Sigmoid colon (tissue), 7 donors: Measurements from ENCODE around the gene PLEKHM2. TPM values are rescaled to one million over a fixed set of nuclear protein-coding genes. Genes with fewer than 3 reads are reported as not detected.

Source experiments
- DNase-seq: peaks from one replicate; pipeline ENCODE4 v3.0.0-alpha.2; 2019
- H3K27ac ChIP-seq, 4 donors: fragments of 200-600 bp; sonication (generic); one replicate each; pipeline ENCODE4 v1.5.1; 2016 to 2019; ENCODE audit warnings: mild to moderate bottlenecking in 1 of 4
- H3K27me3 ChIP-seq, 3 donors: fragments of 200-600 bp; sonication (generic); one replicate each; pipeline ENCODE4 v1.5.1; 2019; ENCODE audit warnings: mild to moderate bottlenecking in 1 of 3
- H3K36me3 ChIP-seq, 4 donors: fragments of 200-600 bp; sonication (generic); one replicate each; pipeline ENCODE4 v1.5.1; 2016 to 2019
- H3K4me1 ChIP-seq, 4 donors: fragments of 200-600 bp; sonication (generic); one replicate each; pipeline ENCODE4 v1.5.1; 2017 to 2019
- H3K4me3 ChIP-seq, 4 donors: fragments of 200-600 bp; sonication (generic); one replicate each; pipeline ENCODE4 v1.5.1; 2017 to 2019; ENCODE audit warnings: mild to moderate bottlenecking in 2 of 4, moderate library complexity in 1 of 4
- H3K9me3 ChIP-seq, 4 donors: fragments of 200-600 bp in 3 of 4; sonication (generic) in 3 of 4; one replicate each; pipeline versions ENCODE4 v1.5.1 to v1.6.1; 2013 to 2019
- EP300 ChIP-seq, 4 donors: sonication (generic); formaldehyde crosslinking; IDR thresholded peaks; one replicate each; pipeline ENCODE4 v1.6.1; 2017; ENCODE audit warnings: antibody characterized with exemption in 4 of 4
- POLR2A ChIP-seq, 2 donors: fragments of 450-650 bp; IDR thresholded peaks; one replicate each; pipeline ENCODE4 v1.6.1; 2016; ENCODE audit warnings: antibody characterized with exemption in 2 of 2, mild to moderate bottlenecking in 2 of 2, moderate library complexity in 2 of 2
- POLR2AphosphoS5 ChIP-seq, 4 donors: sonication (generic); formaldehyde crosslinking; IDR thresholded peaks; one replicate each; pipeline ENCODE4 v1.6.1; 2017; ENCODE audit warnings: antibody characterized with exemption in 4 of 4
- WGBS, 2 donors: extraction: QIAGEN DNeasy Blood & Tissue Kit; methylation state at CpG; one replicate each; pipeline ENCODE4 v1.1.7; 2013; 5-methylcytosine and 5-hydroxymethylcytosine counted together
- intact Hi-C: fragments of 100-400 bp; cut with DNase I; formaldehyde crosslinking; loops from one replicate; pipeline ENCODE4 v1.15.1; 2023
- polyA plus RNA-seq, 3 donors: library from polyadenylated mRNA; stranded (reverse); fragments of 200-250 nt; gene quantifications; one replicate each; pipeline ENCODE4 v1.2.3, GENCODE V29; 2013
- total RNA-seq, 4 donors: library from RNA; depleted of rRNA; stranded (reverse); fragments of >200 nt; gene quantifications; one replicate each; pipeline ENCODE4 v1.1.0, GENCODE V29; 2016
- TF ChIP-seq, protein P1 (sequence below), 4 experiments: fragments of 450-650 bp in 3 of 4; fragments of 200-600 bp in 1 of 4; IDR thresholded peaks; one replicate each; pipeline ENCODE4 v1.5.1; 2016 to 2019; ENCODE audit warnings: antibody characterized with exemption in 4 of 4, mild to moderate bottlenecking in 3 of 4, moderate library complexity in 2 of 4
- donor health status: healthy with polysubstance abuse.
- donor health status: Bipolar disorder and iron deficiency.
- donor health status: healthy.

The PLEKHM2 gene
- total RNA-seq = 10 to 100 TPM; 28.6 to 49.6 (median 33.9) TPM
- 10 to 100 TPM; 19.8 to 34.4 (median 20.8) TPM for polyA plus RNA-seq

DNA sequence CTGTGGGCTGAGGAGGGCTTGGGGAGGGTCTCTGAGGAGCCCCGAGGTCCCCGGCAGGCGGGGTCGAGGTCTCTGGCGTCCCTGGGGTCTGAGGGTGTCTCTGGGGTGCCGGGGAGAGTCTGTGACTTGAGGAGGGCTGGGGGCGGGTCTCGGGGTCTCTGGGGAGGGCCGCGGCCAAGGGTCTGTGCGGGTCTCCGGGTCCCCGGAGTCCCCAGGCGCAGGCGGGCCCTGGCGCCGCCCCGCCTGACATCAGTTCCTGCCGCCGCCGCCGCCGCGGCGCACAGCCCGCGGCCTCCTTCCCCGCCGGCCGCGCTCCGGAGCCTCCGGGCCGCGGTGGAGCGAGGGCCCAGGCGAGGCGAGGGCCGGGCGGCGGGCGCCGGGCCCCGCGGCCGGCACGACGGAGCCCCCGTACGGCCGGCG lies at the start of gene PLEKHM2:
TSS of gene PLEKHM2 (plus strand) at position 279 of the 420 bp plus-strand sequence. CDS start 239 bp downstream, outside the sequence.
- Histone ChIP-seq H3K27ac (peak within 1 kb of the TSS; percentile 90 to 97 (median 92)), H3K9me3 (no peaks in the 10 kb centered on the region), H3K27me3 (no peaks in the 10 kb centered on the region), H3K36me3 (no peaks in the 10 kb centered on the region), H3K4me3 (peak within 1 kb of the TSS; percentile 69 to 97 (median 88)), H3K4me1 (peaks cover 0 to 22% (median 16%) of the 10 kb centered on the region in 4 donors)
- DNase-seq = no peak
- WGBS, 2 donors = 1% methylated on average over 52 of the region's 52 CpGs
- TF ChIP-seq, protein P1, sequence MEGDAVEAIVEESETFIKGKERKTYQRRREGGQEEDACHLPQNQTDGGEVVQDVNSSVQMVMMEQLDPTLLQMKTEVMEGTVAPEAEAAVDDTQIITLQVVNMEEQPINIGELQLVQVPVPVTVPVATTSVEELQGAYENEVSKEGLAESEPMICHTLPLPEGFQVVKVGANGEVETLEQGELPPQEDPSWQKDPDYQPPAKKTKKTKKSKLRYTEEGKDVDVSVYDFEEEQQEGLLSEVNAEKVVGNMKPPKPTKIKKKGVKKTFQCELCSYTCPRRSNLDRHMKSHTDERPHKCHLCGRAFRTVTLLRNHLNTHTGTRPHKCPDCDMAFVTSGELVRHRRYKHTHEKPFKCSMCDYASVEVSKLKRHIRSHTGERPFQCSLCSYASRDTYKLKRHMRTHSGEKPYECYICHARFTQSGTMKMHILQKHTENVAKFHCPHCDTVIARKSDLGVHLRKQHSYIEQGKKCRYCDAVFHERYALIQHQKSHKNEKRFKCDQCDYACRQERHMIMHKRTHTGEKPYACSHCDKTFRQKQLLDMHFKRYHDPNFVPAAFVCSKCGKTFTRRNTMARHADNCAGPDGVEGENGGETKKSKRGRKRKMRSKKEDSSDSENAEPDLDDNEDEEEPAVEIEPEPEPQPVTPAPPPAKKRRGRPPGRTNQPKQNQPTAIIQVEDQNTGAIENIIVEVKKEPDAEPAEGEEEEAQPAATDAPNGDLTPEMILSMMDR (IDR thresholded peaks at IDR 0.05) = no peak
- peak in 2 of 4 donors; percentile 33 to 47 for TF ChIP-seq POLR2AphosphoS5 (IDR thresholded peaks at IDR 0.05)
- intact Hi-C loops = loop anchor here (2.0 to 5.0 kb wide), 4 partner anchors 19 to 82 kb away; partner anchors contain the start of gene FBLIM1

DNA sequence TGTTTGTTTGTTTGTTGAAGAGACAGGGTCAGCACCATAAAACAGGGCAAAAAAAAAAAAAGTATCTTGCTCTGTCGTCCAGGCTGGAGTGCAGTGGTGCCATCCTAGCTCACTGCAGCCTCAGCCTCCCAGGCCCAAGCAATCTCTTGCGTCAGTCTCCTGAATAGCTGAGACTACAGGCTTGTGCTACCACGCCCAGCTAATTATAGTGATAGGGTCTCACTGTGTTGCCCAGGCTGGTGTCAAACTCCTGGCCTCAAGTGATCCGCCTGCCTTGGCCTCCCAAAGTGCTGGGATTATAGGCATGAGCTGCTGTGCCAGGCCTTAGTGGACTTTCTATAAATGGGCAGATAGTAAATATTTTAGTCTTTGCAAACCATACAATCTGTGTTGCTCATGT lies 47.7 kb upstream of the PLEKHM2 start:
- Histone ChIP-seq H3K27me3 (no peaks in the 10 kb centered on the region), H3K4me3 (no peak overlapping the region), H3K27ac (no peak overlapping the region), H3K9me3 (no peaks in the 10 kb centered on the region), H3K36me3 (peaks cover 30 to 97% (median 39%) of the 10 kb centered on the region in 4 donors), H3K4me1 (no peaks in the 10 kb centered on the region)
- 91 to 93% methylated on average over 4 of the region's 4 CpGs for WGBS, 2 donors
- TF ChIP-seq, protein P1 (IDR thresholded peaks at IDR 0.05) = no peak
- TF ChIP-seq POLR2AphosphoS5 (IDR thresholded peaks at IDR 0.05) = no peak
- no peak for TF ChIP-seq POLR2A (IDR thresholded peaks at IDR 0.05)
- TF ChIP-seq EP300 (IDR thresholded peaks at IDR 0.05) = no peak
- no peak for DNase-seq
- intact Hi-C loops = no loop called here

GRCh38 chr1:15637826-15638225 lies 46.3 kb upstream of the PLEKHM2 start:
- H3K36me3 ChIP-seq = peaks cover 30 to 88% (median 34%) of the 10 kb centered on the region in 4 donors

GRCh38 chr1:15639262-15639661 lies 44.9 kb upstream of the PLEKHM2 start:
- Histone ChIP-seq H3K36me3 (peaks cover 25 to 88% (median 32%) of the 10 kb centered on the region in 4 donors), H3K27me3 (no peaks in the 10 kb centered on the region), H3K4me1 (no peaks in the 10 kb centered on the region), H3K27ac (no peak overlapping the region), H3K4me3 (no peak overlapping the region), H3K9me3 (no peaks in the 10 kb centered on the region)
- no peak for DNase-seq
- TF ChIP-seq POLR2A (IDR thresholded peaks at IDR 0.05) = no peak
- TF ChIP-seq, protein P1 (IDR thresholded peaks at IDR 0.05) = no peak
- TF ChIP-seq EP300 (IDR thresholded peaks at IDR 0.05) = no peak
- no peak for TF ChIP-seq POLR2AphosphoS5 (IDR thresholded peaks at IDR 0.05)
- intact Hi-C loops = no loop called here

More at GRCh38 chr1:15637826-15638225, 46.3 kb upstream of the PLEKHM2 start:
- H3K4me1 ChIP-seq = no peaks in the 10 kb centered on the region
- intact Hi-C loops = no loop called here
- H3K27ac ChIP-seq = no peak overlapping the region
- no peaks in the 10 kb centered on the region for H3K27me3 ChIP-seq
- no peak for DNase-seq
- no peaks in the 10 kb centered on the region for H3K9me3 ChIP-seq
- TF ChIP-seq EP300 (IDR thresholded peaks at IDR 0.05) (no peak), POLR2AphosphoS5 (IDR thresholded peaks at IDR 0.05) (no peak)
- WGBS, 2 donors = 83 to 88% methylated on average over 4 of the region's 4 CpGs
- H3K4me3 ChIP-seq = no peak overlapping the region

- TF ChIP-seq POLR2A (IDR thresholded peaks at IDR 0.05) (no peak), EP300 (IDR thresholded peaks at IDR 0.05) (no peak), POLR2AphosphoS5 (IDR thresholded peaks at IDR 0.05) (no peak)
- H3K27ac ChIP-seq = no peak overlapping the region
- H3K36me3 ChIP-seq = peaks cover 21 to 84% (median 28%) of the 10 kb centered on the region in 4 donors
- no peak for DNase-seq
- no peaks in the 10 kb centered on the region for H3K27me3 ChIP-seq
- 95 to 97% methylated on average over 4 of the region's 4 CpGs for WGBS, 2 donors
- H3K9me3 ChIP-seq = no peaks in the 10 kb centered on the region
- intact Hi-C loops = no loop called here
- no peaks in the 10 kb centered on the region for H3K4me1 ChIP-seq
- H3K4me3 ChIP-seq = no peak overlapping the region
These were observed 44.2 kb upstream of the PLEKHM2 start for GRCh38 chr1:15639931-15640330.

DNA sequence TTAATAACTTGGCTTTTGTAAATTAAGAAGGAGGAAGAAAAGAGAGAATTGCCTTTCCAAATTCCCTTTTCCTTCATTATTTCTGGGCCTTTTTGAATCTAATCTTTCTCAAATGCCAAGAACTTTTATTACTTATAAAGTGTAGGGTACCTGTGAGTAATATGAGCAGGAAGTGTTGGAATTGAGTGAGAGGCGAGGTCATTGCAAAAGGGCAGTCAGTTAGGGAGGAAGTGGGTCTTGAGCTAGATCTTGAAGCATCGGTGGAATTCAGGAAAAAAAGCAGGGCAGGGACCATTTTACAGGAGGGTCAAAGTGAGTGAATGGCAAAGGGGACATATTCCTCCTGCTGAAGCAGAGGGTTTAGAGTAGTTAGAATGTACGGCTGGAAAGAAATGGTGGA lies 43.5 kb upstream of the PLEKHM2 start:
- no peaks in the 10 kb centered on the region for H3K27me3 ChIP-seq
- no peak overlapping the region for H3K4me3 ChIP-seq
- no peak overlapping the region for H3K27ac ChIP-seq
- 90 to 92% methylated on average over 3 of the region's 3 CpGs for WGBS, 2 donors
- no peaks in the 10 kb centered on the region for H3K9me3 ChIP-seq
- no peak for DNase-seq
- H3K36me3 ChIP-seq = peaks cover 22 to 84% (median 26%) of the 10 kb centered on the region in 4 donors
- no peak for TF ChIP-seq EP300 (IDR thresholded peaks at IDR 0.05)
- TF ChIP-seq POLR2A (IDR thresholded peaks at IDR 0.05) = no peak
- no peak for TF ChIP-seq POLR2AphosphoS5 (IDR thresholded peaks at IDR 0.05)
- TF ChIP-seq, protein P1 (IDR thresholded peaks at IDR 0.05) = no peak
- no peaks in the 10 kb centered on the region for H3K4me1 ChIP-seq
- intact Hi-C loops = no loop called here
